GM10248 (cell line): ENCODE data around the gene RSPH3.

Experiments used
- CTCF ChIA-PET: fragments of 300-600 bp; sonication (Branson Sonifier 250); formaldehyde crosslinking; extraction: SDS; loops from one replicate; lab custom pipeline; 2021; ENCODE audit warnings: antibody characterized with exemption; lab: Yijun Ruan, JAX
- POLR2A ChIA-PET: fragments of 350-650 bp; sonication (Branson Sonifier 250); formaldehyde crosslinking; extraction: SDS; loops from one replicate; lab custom pipeline; 2020; ENCODE audit warnings: antibody characterized with exemption; lab: Yijun Ruan, JAX
- DNase-seq: peaks from one replicate; pipeline ENCODE4 v3.0.0; 2012; ENCODE audit errors: extremely low spot score
- TF ChIP-seq, protein P1 (sequence below): IDR thresholded peaks from 2 replicates; pipeline ENCODE4 v1.5.1; 2012; ENCODE audit warnings: mild to moderate bottlenecking, low read depth; ENCODE audit errors: extremely low read depth, missing control alignments, control extremely low read depth

Gene RSPH3

DNA sequence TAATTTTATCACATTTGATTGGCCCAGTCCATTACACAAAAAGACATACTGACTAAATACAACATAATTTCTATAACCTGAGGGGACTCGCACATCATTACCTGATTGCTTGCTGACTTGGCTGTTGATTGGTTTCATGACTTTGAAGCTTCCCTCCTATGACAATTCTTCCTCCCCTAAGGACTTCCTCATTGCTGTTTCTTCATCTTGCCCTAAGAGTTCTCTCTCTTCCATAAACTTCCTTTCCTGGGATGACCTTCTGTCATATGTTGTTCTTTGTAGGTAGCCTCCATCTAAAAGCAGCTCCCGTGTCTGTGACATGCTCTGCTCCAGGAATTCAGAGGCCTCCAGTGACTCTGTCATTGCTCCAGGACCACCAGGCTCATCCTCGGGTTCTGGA, 22.6 kb downstream of the RSPH3 start:
- ChIA-PET CTCF (interaction anchor here (1.2 to 8.3 kb wide), 3 partner anchors 127 to 275 kb away, joined by 4 to 67 read pairs (median 66); no protein-coding TSS in a partner anchor), POLR2A (no interaction called here)
- DNase-seq: no peak
- TF ChIP-seq, protein P1, sequence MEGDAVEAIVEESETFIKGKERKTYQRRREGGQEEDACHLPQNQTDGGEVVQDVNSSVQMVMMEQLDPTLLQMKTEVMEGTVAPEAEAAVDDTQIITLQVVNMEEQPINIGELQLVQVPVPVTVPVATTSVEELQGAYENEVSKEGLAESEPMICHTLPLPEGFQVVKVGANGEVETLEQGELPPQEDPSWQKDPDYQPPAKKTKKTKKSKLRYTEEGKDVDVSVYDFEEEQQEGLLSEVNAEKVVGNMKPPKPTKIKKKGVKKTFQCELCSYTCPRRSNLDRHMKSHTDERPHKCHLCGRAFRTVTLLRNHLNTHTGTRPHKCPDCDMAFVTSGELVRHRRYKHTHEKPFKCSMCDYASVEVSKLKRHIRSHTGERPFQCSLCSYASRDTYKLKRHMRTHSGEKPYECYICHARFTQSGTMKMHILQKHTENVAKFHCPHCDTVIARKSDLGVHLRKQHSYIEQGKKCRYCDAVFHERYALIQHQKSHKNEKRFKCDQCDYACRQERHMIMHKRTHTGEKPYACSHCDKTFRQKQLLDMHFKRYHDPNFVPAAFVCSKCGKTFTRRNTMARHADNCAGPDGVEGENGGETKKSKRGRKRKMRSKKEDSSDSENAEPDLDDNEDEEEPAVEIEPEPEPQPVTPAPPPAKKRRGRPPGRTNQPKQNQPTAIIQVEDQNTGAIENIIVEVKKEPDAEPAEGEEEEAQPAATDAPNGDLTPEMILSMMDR: no peak

DNA sequence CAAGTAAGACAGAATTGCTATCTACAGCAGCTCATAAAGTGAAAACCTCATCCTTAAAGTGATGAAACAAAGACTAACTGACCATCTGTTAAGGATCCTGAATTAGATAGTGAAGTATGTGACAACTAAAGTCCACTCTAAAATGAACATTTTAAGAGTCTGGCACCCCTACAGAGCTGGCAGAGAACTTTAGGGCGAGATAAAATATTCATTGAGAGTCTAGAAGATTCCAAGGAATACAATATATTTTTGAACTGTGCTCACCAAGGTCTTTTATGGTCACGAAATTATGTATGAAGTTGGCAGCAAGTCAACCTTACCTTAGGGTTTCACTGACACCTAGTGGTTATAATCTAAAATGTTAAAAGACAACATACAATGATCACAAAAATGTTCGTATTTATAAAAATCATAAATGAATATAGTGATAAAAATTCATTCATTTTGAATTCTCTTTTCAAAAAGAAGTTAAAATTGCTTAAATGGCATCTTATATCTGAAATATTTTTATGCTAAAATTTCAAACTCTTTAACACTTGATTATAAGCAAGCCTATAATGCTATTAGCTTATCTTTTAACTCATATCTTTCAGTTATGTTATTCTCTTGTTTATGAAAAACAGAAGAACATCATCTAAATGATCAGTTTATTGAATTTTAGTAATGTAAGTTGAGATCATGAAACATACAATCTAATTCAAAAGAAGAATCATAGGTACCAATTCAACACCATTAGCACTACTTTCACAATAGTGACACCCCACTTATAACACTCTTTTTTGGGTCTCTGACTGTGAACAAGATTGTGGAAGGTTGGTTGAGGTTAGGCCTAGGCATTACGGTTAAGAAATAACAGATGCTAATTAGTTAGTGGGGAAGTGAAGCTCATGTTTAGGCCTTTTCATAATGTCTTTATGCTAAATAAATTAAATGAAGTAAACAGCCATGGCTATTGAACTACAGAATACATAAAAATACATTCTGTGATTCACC, 27.5 kb downstream of the RSPH3 start:
- TF ChIP-seq, protein P1: peak; percentile 39
- CTCF ChIA-PET: interaction anchor here (0.7 to 8.3 kb wide), 44 partner anchors 8 to 946 kb away, joined by 3 to 67 read pairs (median 4); partner anchors contain the start of gene RSPH3
- POLR2A ChIA-PET: no interaction called here
- DNase-seq: peak; percentile 47

DNA sequence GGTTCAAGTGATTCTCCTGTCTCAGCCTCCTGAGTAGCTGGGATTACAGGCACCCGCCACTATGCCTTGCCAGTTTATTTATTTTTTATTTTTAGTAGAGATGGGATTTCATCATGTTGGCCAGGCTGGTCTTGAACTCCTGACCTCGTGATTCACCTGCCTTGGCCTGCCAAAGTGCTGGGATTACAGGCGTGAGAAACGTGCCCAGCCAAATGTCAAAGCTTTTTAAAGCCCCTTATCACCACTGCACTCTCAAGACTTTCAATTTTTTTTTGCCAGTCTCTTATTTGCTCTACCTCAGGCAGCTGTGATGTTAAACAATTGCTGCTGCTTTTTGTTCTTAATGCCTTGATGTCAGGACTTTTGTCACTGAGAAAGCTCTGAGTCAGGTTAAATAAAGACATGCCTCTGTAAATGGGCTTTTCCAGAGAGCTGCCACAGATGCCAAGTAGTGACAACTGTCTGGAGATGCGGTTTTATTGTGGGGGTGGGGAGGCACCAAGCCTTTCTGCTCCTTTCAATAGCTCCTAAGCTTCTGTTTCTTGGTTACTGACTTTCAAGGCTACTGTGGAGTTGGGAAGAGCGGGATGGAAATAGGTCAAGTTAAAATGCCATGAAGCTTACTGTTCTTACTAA, 29.2 kb downstream of the RSPH3 start:
- ChIA-PET POLR2A (no interaction called here), CTCF (interaction anchor here (0.9 to 8.3 kb wide), 19 partner anchors 9 to 770 kb away, joined by 3 to 67 read pairs (median 4); partner anchors contain the start of gene RSPH3)
- TF ChIP-seq, protein P1: no peak
- no peak for DNase-seq

DNA sequence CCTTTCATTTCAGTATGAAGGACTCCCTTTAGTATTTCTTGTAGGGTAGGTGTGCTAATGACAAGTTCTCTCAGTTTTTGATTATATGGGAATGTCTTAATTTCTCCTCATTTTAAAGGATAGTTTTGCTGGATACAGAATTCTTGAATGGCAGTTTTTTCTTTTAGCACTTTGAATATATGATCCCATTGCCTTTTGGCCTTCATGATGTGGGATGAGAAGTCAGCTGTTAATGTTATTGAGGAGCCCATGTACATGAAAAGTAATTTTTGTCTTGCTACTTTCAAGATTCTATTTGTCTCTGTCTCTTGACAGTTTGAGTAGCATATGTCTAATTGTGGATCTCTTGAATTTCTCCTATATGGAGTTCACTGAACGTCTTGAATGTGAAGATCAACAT, 30.9 kb downstream of the RSPH3 start:
- ChIA-PET CTCF (interaction anchor here (1.9 kb wide), 1 partner anchor 278 kb away, joined by 4 read pairs; no protein-coding TSS in a partner anchor), POLR2A (no interaction called here)
- TF ChIP-seq, protein P1: no peak

GRCh38 chr6:158963020-158963808, 36.8 kb downstream of the RSPH3 start:
- ChIA-PET POLR2A (interaction anchor here (0.6 kb wide), 1 partner anchor 154 kb away, joined by 3 read pairs; no protein-coding TSS in a partner anchor), CTCF (interaction anchor here (2.6 kb wide), 1 partner anchor 9 kb away, joined by 25 read pairs; no protein-coding TSS in a partner anchor)
- no peak for DNase-seq
- TF ChIP-seq, protein P1: no peak

More for the DNA sequence above, 30.9 kb downstream of the RSPH3 start:
- no peak for DNase-seq
